GM18517 (cell line): ENCODE data around the gene LBP.
"Not testable (repeated sequence)": the region's sequence is repeated elsewhere in the genome, so short reads cannot be mapped to it uniquely, and the experiment has no call there.

Source experiments
- ATAC-seq: cut with Tn5 transposase; IDR thresholded peaks from one replicate; pipeline ENCODE4 v1.9.1; 2021; ENCODE audit warnings: mild to moderate bottlenecking, moderate library complexity; ENCODE audit not compliant: unreplicated experiment

Gene LBP

DNA sequence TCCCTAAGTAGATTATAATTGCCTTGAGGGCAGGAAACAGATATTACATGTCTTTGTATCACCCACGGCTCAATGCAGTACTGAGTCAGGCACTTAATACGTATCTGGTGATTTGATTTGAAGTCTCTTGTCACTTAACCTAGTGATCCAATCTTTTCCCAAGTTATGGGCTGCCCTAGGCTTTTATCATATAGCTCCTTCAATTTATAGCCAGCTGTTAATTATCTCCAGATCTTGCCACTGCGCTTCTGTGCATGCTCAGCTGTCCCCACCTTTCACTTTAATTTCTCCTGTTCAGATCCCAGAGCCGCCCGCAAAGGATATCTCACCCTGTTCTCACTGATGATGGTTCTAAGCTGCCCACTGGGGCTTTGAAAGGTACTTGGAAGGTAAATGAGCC lies 47.0 kb downstream of the LBP start:
- ATAC-seq, result no peak

DNA sequence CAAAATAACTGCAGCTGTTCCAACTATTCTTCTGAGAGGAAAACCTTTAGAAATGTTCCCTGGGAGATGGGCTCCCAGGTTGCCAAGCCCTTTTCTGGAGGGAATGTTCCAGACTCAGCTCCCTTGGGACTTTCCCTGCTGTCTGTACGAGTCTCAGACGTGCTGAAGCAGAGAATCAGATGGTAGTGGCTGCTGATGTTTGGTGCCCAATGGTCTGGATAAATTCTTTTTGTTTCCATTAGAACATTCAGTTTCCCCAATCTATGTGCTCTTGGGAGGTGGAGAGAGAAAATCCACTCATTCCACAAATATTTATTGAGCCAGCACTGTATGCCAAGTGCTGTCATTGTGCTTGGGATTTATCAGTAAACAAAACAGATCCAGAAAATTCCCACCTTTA lies 48.9 kb downstream of the LBP start:
- no peak for ATAC-seq

GRCh38 chr20:38395751-38396395 lies 49.6 kb downstream of the LBP start:
- ATAC-seq, result not testable (repeated sequence)

- no peak for ATAC-seq
Observed at GRCh38 chr20:38402089-38402488, 55.8 kb downstream of the LBP start.

- no peak for ATAC-seq
Observed at GRCh38 chr20:38402816-38403215, 56.5 kb downstream of the LBP start.

GRCh38 chr20:38404016-38404415 lies 57.7 kb downstream of the LBP start:
- no peak for ATAC-seq

GRCh38 chr20:38405132-38405531 lies 58.9 kb downstream of the LBP start:
- no peak for ATAC-seq

DNA sequence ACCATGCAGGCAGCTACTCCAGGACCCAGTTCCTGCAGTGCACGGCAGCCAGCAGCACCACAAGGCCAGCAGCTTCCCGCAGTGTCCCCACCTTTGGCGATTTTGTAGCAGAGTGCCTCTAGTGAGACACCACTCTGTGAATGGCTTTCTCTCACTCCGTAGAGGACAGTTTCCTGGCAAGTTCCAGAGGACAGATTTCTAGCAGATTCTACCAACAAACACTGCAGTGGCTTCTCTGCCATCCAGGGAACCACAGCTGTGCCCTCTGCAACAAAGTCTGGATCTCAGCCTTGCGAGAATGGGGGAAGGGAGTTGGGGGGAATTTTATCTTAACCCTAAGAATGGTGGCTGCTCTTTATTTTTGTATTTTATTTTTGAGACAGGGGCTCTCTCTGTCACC lies 60.2 kb downstream of the LBP start:
- no peak for ATAC-seq

- no peak for ATAC-seq
Observed at GRCh38 chr20:38407321-38407720, 61.0 kb downstream of the LBP start.

DNA sequence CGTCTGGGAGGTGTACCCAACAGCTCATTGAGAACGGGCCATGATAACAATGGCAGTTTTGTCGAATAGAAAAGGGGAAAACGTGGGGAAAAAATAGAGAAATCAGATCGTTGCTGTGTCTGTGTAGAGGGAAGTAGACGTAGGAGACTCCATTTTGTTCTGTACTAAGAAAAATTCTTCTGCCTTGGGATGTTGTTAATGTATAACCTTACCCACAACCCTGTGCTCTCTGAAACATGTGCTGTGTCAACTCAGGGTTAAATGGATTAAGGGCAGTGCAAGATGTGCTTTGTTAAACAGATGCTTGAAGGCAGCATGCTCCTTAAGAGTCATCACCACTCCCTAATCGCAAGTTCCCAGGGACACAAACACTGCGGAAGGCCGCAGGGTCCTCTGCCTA lies 61.5 kb downstream of the LBP start:
- not testable (repeated sequence) for ATAC-seq

DNA sequence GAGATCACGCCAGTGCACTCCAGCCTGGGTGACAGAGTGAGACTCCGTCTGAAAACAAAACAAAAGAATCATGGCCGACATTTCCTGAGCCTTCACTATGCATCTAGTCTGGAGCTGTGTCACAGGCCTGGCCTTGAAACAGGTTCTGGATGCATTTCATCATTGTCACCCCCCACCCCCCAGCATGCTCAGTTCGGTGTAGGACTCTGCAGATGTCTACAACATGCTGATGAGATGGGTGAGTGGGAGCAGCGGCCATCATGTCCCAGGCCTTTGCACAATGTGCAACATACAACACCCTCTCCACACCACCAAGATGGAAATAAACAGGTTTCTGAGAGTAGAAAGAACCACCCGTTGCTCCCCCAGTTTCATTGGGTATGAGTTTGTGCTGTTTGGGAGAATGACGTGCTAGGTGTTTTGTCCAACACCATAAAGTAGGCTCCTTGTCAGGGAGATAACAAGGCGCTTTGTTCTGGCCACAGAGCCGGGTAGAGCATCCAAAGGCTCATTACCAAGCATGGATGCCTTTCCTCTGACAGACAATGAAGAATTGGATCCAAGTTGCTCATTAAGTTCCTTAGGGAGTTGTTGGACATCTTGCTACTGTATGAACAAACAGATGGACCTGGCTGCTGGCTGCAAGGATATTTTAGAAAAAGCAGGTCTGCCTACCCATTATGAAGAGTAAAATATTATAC lies 66.7 kb downstream of the LBP start:
- no peak for ATAC-seq

DNA sequence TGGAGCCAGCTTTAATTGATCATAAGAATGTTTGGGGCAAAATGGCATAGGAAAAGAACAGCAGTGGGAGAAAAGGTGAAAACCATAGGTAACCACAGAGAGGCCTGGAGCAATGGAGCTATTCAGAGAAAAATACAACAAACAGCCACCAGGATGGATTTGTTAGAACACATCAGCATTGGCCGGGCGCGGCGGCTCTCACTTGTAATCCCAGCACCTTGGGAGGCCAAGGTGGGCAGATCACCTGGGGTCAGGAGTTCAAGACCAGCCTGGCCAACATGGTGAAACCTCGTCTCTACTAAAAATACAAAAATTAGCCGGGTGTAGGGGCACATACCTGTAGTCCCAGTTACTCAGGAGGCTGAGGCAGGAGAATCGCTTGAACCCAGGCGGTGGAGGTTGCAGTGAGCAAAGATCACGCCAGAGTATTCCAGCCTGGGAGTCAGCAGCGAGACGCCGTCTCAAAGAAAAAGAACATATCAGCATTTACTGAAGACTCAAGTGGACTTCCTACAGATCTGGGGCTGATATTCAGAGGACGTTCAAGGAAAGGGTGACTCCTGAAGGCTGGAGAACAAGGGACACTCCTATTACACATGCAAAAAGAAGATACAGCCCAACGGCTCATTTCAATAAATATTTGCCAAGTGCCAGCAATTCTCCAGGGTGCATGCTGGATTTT lies 68.6 kb downstream of the LBP start:
- ATAC-seq, result no peak

- no peak for ATAC-seq
Observed at GRCh38 chr20:38418509-38419204, 72.4 kb downstream of the LBP start.

DNA sequence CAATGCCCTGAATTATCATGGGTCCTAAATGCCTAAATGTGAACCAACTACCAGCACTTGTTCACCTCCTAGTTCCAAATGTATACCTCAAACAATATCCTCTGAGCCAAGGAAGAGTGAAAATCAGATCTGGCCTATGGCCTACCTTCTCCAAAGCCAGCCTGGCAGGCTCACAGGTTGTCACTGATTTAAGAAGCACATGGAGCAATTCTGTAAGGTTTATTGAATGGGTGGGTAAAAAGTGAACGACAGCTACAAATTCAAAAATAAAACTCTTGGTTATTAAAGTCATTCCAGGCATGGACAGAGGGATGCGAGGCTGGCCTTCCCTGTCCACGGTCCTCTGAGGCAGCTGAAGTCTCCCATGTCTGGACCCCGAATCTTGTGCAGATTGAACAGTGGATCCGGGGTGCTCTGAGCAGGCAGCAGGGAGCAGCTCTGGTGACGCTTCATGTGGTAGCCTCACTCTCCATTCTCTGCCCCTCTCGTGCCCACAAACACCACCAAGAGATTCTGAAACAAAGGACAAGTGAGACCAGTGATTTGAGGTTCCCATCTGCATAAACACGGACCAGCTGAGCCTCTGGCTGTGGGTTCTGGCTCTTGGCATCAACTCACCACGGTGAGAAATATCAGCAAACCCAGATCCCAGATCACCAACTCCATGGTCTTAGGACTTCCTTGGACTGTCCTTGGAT lies 74.3 kb downstream of the LBP start:
- no peak for ATAC-seq

GRCh38 chr20:38421915-38422314 lies 75.6 kb downstream of the LBP start:
- no peak for ATAC-seq

DNA sequence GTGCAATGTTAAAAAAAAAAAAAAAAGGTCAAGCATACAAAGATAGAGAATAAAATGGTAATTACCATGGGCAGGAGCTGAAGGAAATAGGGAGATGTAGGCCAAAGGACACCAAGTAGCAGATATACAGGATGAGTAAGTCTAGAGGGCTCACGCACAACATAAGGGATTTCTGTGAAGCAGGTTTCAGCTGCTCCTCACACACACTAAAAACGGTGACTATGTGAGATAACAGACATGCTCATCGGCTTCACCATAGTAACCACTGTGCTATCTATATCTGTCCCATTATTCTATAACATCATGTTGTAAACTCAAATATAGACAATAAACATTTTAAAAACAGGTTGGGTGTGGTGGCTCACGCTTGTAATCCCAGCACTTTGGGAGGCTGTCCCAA lies 77.3 kb downstream of the LBP start:
- ATAC-seq, result no peak

DNA sequence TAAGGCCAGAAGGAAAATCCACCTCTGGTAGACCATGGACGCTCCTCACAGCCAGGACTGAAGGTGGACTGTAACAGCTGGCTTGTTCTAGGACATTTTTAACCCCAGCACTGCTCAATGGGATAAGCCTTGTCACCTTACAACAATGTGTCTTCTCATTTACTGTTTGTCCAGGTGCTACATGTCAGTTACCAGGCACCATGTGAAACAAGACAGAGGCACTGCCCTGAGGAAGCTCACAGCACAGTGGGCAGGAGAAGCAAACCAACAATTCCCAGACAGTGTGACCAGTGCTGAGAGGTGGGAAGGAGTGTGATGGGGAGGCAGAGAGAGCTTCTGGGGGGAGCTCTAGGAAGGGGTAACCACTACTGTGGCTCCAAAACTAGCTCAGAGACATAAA lies 78.1 kb downstream of the LBP start:
- ATAC-seq, result no peak

GRCh38 chr20:38426006-38426897 lies 80.0 kb downstream of the LBP start:
- ATAC-seq, result no peak
